Lower lobe of right lung (tissue), 2 donors: ENCODE data around the gene CCDC178. TPM values are rescaled to one million over a fixed set of nuclear protein-coding genes. Genes with fewer than 3 reads are reported as not detected.
"Not testable (repeated sequence)": the region's sequence is repeated elsewhere in the genome, so short reads cannot be mapped to it uniquely, and the experiment has no call there.

Experiments
- ATAC-seq, 2 donors: fragments of 200-7000 bp; cut with Tn5 transposase; one replicate each; pipeline ENCODE4 v1.9.1; 2020 to 2022; ENCODE audit warnings: mild to moderate bottlenecking in 2 of 2, moderate library complexity in 2 of 2
- DNase-seq: peaks from one replicate; pipeline ENCODE4 v3.0.0-alpha.2; 2020
- H3K27ac ChIP-seq: fragments of 200-600 bp; one replicate; pipeline ENCODE4 v1.8.0; 2022
- H3K27me3 ChIP-seq: fragments of 200-600 bp; one replicate; pipeline ENCODE4 v1.8.0; 2022; ENCODE audit warnings: low read depth
- H3K36me3 ChIP-seq: fragments of 200-600 bp; one replicate; pipeline ENCODE4 v1.8.0; 2022; ENCODE audit warnings: mild to moderate bottlenecking
- H3K4me1 ChIP-seq: fragments of 200-600 bp; one replicate; pipeline ENCODE4 v1.8.0; 2022
- H3K4me3 ChIP-seq: fragments of 200-600 bp; one replicate; pipeline ENCODE4 v1.8.0; 2022; ENCODE audit warnings: mild to moderate bottlenecking
- H3K9me3 ChIP-seq: fragments of 200-600 bp; one replicate; pipeline ENCODE4 v1.8.0; 2022
- CTCF ChIP-seq: fragments of 200-600 bp; IDR thresholded peaks from one replicate; pipeline ENCODE4 v1.8.0; 2022; ENCODE audit warnings: antibody characterized with exemption, mild to moderate bottlenecking
- intact Hi-C: fragments of 100-400 bp; cut with DNase I; formaldehyde crosslinking; loops from one replicate; pipeline ENCODE4 v1.11.0; 2022
- total RNA-seq: library from RNA; stranded (reverse); fragmentation: NEBNext Ultra II Directional; extraction: Animal tissue kit (Norgen Biotek cat#: 25700); gene quantifications from one replicate; pipeline ENCODE4 v1.2.1, GENCODE V29; 2021
- donor health status: DM: no; HTN: yes; CAD: no; lungs with severe emphysema.

The CCDC178 gene
- total RNA-seq, 1 donor from 2014 or later, result not detected

DNA sequence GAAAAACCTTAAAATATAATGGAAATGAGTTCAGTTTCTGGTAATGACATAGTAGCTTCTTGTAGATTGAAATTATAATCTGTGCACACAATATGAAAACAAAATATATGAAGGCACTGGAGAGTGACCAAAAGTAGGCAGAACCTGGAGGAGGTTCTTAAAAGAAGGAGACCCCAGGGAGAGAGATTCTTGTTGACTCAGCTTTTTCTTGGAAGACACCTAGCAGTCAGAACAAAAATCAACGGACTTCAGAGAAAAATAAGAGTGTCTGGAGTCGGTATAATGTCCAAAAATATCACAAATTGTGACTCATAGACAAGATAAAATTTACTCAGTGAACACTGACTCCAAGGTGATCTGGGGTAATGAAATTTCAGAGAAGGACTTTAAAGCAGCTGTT lies 286.5 kb downstream of the CCDC178 start:
- Histone ChIP-seq H3K27ac (no peak overlapping the region), H3K4me1 (no peaks in the 10 kb centered on the region), H3K4me3 (no peak overlapping the region), H3K9me3 (no peaks in the 10 kb centered on the region), H3K36me3 (no peaks in the 10 kb centered on the region), H3K27me3 (no peaks in the 10 kb centered on the region)
- DNase-seq (no peak), ATAC-seq (no peak)
- no peak for TF ChIP-seq CTCF
- intact Hi-C loops, result no loop called here

GRCh38 chr18:33152376-33152775 lies 288.1 kb downstream of the CCDC178 start:
- Histone ChIP-seq H3K27me3 (no peaks in the 10 kb centered on the region), H3K4me1 (no peaks in the 10 kb centered on the region), H3K27ac (no peak overlapping the region), H3K9me3 (no peaks in the 10 kb centered on the region), H3K4me3 (no peak overlapping the region), H3K36me3 (no peaks in the 10 kb centered on the region)
- intact Hi-C loops, result no loop called here
- TF ChIP-seq CTCF, result no peak
- DNase-seq (no peak), ATAC-seq (no peak)

DNA sequence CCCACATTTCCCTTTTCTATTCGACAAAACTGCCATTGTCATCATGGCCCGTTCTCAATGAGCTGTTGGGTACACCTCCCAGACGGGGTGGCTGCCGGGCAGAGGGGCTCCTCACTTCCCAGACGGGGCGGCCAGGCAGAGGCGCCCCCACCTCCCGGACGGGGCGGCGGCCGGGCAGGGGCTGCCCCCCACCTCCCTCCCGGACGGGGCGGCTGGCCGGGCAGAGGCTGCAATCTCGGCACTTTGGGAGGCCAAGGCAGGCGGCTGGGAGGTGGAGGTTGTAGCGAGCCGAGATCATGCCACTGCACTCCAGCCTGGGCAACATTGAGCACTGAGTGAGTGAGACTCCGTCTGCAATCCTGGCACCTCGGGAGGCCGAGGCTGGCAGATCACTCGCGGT lies 292.7 kb downstream of the CCDC178 start:
- H3K36me3 ChIP-seq, H3K27me3 ChIP-seq, H3K27ac ChIP-seq, H3K4me1 ChIP-seq, H3K4me3 ChIP-seq, DNase-seq, intact Hi-C loops, H3K9me3 ChIP-seq, ATAC-seq: not testable (repeated sequence)

DNA sequence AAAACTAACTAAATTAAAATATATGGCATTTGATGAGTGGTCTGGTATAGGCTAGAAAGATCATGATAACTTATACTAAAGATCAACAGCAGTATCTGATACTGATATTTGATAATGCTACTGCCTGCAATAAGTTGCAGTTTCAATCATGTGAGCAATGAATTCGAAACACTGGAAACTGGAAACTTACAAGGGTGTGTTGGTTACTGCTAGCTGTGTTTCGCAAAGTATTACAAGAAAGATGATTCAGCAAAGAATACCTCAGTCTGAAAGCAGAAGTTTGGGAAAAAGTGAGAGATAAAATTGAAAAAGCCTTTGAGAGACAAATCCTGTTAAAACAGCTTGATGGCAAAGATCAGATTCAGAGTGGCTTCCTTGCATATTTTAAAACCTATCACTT lies 294.5 kb downstream of the CCDC178 start:
- no peaks in the 10 kb centered on the region for H3K27me3 ChIP-seq
- H3K4me3 ChIP-seq, result no peak overlapping the region
- no peaks in the 10 kb centered on the region for H3K4me1 ChIP-seq
- ATAC-seq (no peak), DNase-seq (no peak)
- intact Hi-C loops, result no loop called here
- no peak overlapping the region for H3K27ac ChIP-seq
- no peaks in the 10 kb centered on the region for H3K9me3 ChIP-seq
- no peak for TF ChIP-seq CTCF
- H3K36me3 ChIP-seq, result no peaks in the 10 kb centered on the region

GRCh38 chr18:33135951-33136660 lies 304.4 kb downstream of the CCDC178 start:
- DNase-seq (no peak), ATAC-seq (no peak)
- H3K9me3 ChIP-seq, result no peaks in the 10 kb centered on the region
- H3K4me1 ChIP-seq, result no peaks in the 10 kb centered on the region
- no peak for TF ChIP-seq CTCF
- no peaks in the 10 kb centered on the region for H3K36me3 ChIP-seq
- H3K27ac ChIP-seq, result no peak overlapping the region
- H3K27me3 ChIP-seq, result no peaks in the 10 kb centered on the region
- intact Hi-C loops, result no loop called here
- H3K4me3 ChIP-seq, result no peak overlapping the region

DNA sequence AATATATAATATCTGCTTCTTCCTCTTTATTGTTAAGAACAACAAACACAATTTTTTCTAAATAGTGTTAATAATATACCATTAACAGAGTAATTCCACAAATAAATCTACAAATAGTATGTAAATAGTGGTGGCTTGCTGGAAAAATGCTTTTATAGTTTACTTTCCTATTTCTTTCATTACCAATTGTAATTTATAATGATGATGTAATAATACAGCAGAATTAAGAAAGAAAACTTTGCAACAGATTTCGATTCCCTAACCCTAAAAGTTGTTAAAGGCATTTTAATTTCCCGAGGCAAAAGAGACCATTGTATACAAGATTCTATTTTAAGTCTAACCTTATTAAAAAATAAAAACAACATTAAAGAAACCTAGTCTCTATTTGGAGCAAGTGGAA lies 307.9 kb downstream of the CCDC178 start:
- H3K36me3 ChIP-seq, result no peaks in the 10 kb centered on the region
- H3K27ac ChIP-seq, result no peak overlapping the region
- no peaks in the 10 kb centered on the region for H3K9me3 ChIP-seq
- TF ChIP-seq CTCF, result no peak
- H3K4me1 ChIP-seq, result no peaks in the 10 kb centered on the region
- intact Hi-C loops, result no loop called here
- H3K4me3 ChIP-seq, result no peak overlapping the region
- H3K27me3 ChIP-seq, result no peaks in the 10 kb centered on the region
- no peak for DNase-seq
- no peak for ATAC-seq
